ENCODE data around the gene ANKRD40.

The ANKRD40 gene

DNA sequence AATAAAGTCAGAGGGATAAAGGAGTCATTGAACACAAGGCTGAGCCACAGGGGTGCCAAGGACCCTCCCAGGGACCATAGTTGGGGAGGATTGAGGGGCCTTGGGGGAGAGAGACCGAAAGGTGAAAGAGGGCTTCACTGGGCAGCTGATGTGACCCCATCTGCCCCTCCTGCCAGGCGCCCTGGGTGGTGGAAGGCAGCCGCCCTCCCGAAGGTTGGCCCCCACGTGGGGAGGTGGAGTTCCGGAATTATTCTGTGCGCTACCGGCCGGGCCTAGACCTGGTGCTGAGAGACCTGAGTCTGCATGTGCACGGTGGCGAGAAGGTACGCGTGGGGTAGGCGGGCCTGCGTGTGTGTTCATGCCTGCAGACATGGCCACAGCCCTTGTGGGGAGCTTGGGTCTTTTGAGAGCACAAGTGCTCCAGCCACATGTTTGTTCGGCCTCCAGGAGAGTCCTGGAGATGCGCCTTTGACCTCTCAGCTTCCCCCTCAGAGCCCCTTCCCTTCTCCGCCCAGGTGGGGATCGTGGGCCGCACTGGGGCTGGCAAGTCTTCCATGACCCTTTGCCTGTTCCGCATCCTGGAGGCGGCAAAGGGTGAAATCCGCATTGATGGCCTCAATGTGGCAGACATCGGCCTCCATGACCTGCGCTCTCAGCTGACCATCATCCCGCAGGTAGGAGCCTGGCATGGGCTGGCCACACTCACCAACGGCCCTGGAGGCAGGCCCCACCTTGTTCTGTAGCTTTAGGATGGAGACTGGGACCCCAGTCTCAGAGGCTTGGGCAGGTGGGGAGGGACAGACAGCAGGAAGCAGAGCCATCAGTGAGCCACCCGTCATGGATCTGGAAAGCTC lies 24.1 kb downstream of the ANKRD40 start:
- Histone ChIP-seq H2BK120ac (ENCODE audit: insufficient read depth, low read length, poor library complexity) (no peak overlapping the region), H3K79me1 (ENCODE audit: low read length) (peaks cover 2% of the 10 kb centered on the region), H3K4ac (ENCODE audit: low read depth, low read length) (no peak overlapping the region), H3K9ac (ENCODE audit: low read length) (no peak overlapping the region), H2BK5ac (ENCODE audit: low read depth, low read length, poor library complexity) (no peak overlapping the region), H3K14ac (ENCODE audit: low read length) (no peak overlapping the region), H4K12ac (ENCODE audit: low read depth, low read length) (no peak overlapping the region), H4K91ac (ENCODE audit: low read depth, low read length) (no peak overlapping the region), H2BK12ac (ENCODE audit: low read length) (no peak overlapping the region), H3K36me3 (ENCODE audit: control insufficient read depth in 1 of 2, insufficient read depth in 2 of 2, low read length in 2 of 2) (no peaks in the 10 kb centered on the region), H2AK5ac (ENCODE audit: low read length) (no peak overlapping the region), H3K79me2 (ENCODE audit: control insufficient read depth, insufficient read depth, low read length, poor library complexity) (no peaks in the 10 kb centered on the region), H3K4me1 (ENCODE audit: control insufficient read depth in 1 of 2, insufficient read depth in 2 of 2, low read length in 2 of 2) (peaks cover 11 to 20% of the 10 kb centered on the region in 2 experiments), H3K9me3 (ENCODE audit: insufficient read depth, low read depth, low read length) (no peaks in the 10 kb centered on the region), H4K8ac (ENCODE audit: low read depth, low read length) (no peak overlapping the region), H3K23ac (ENCODE audit: low read length) (no peak overlapping the region), H3K4me3 (ENCODE audit: low read depth, low read length) (no peak overlapping the region), H2AFZ (ENCODE audit: insufficient read depth, low read length, poor library complexity) (no peak overlapping the region), H3K27me3 (ENCODE audit: insufficient read depth, low read length) (no peaks in the 10 kb centered on the region), H3K18ac (ENCODE audit: low read length) (no peak overlapping the region), H3K4me2 (ENCODE audit: low read length) (no peak overlapping the region), H3K27ac (ENCODE audit: low read depth, low read length) (no peak overlapping the region)
- no peak for DNase-seq
- WGBS (ENCODE audit: extremely low coverage, insufficient coverage, insufficient read length): no CpG with 5 or more reads among the region's 28 CpGs

DNA sequence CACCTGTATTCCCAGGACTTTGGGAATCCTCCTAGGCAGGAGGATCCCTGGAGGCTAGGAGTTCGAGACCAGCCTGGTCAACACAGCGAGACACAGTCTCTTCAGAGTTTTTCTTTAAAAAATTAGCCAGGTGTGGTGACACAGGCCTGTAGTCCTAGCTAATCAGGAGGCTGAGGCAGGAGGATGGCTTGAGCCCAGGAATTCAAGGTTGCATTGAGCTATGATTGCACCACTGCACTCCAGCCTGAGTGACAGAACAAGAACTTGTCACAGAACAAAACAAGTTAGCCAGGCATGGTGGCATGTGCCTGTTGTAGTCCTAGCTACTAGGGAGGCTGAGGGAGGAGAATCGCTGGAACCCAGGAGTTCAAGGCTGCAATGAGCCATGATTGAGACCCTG lies 24.8 kb downstream of the ANKRD40 start:
- Histone ChIP-seq H3K79me1 (ENCODE audit: low read length) (peaks cover 2% of the 10 kb centered on the region), H3K9me3 (ENCODE audit: insufficient read depth, low read depth, low read length) (no peaks in the 10 kb centered on the region), H3K27me3 (ENCODE audit: insufficient read depth, low read length) (no peaks in the 10 kb centered on the region), H3K23ac (ENCODE audit: low read length) (no peak overlapping the region), H4K91ac (ENCODE audit: low read depth, low read length) (no peak overlapping the region), H4K8ac (ENCODE audit: low read depth, low read length) (no peak overlapping the region), H2BK5ac (ENCODE audit: low read depth, low read length, poor library complexity) (no peak overlapping the region), H2BK12ac (ENCODE audit: low read length) (no peak overlapping the region), H2AK5ac (ENCODE audit: low read length) (no peak overlapping the region), H2BK120ac (ENCODE audit: insufficient read depth, low read length, poor library complexity) (no peak overlapping the region), H3K4me2 (ENCODE audit: low read length) (no peak overlapping the region), H3K14ac (ENCODE audit: low read length) (no peak overlapping the region), H3K4ac (ENCODE audit: low read depth, low read length) (no peak overlapping the region), H3K36me3 (ENCODE audit: control insufficient read depth in 1 of 2, insufficient read depth in 2 of 2, low read length in 2 of 2) (no peaks in the 10 kb centered on the region), H3K4me1 (ENCODE audit: control insufficient read depth in 1 of 2, insufficient read depth in 2 of 2, low read length in 2 of 2) (peaks cover 11 to 20% of the 10 kb centered on the region in 2 experiments), H3K18ac (ENCODE audit: low read length) (no peak overlapping the region), H3K9ac (ENCODE audit: low read length) (no peak overlapping the region), H3K27ac (ENCODE audit: low read depth, low read length) (no peak overlapping the region), H4K12ac (ENCODE audit: low read depth, low read length) (no peak overlapping the region), H3K79me2 (ENCODE audit: control insufficient read depth, insufficient read depth, low read length, poor library complexity) (no peaks in the 10 kb centered on the region), H3K4me3 (ENCODE audit: low read depth, low read length) (no peak overlapping the region), H2AFZ (ENCODE audit: insufficient read depth, low read length, poor library complexity) (no peak overlapping the region)
- no CpG with 5 or more reads among the region's 3 CpGs for WGBS (ENCODE audit: extremely low coverage, insufficient coverage, insufficient read length)
- DNase-seq: no peak

DNA sequence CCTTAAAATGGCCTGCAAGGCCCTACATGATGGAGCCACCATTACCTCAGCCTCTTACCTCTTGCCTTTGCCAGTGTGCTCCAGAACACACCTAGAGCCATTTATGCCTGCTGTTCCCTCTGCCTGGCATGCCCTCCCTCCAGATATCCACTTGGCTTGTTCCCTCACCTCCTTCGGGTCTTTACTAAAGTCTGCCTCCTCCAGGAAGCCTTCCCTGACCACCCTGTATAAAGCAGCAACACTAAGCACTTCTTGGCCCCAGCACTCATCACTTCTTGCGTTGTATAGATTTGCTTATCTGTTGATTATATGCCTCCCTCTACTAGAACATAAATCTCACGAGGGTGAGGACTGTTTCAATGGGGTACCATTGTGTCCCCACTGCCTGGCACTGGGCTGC lies 25.3 kb downstream of the ANKRD40 start:
- Histone ChIP-seq H4K8ac (ENCODE audit: low read depth, low read length) (no peak overlapping the region), H3K36me3 (ENCODE audit: control insufficient read depth in 1 of 2, insufficient read depth in 2 of 2, low read length in 2 of 2) (no peaks in the 10 kb centered on the region), H3K79me2 (ENCODE audit: control insufficient read depth, insufficient read depth, low read length, poor library complexity) (no peaks in the 10 kb centered on the region), H3K14ac (ENCODE audit: low read length) (no peak overlapping the region), H3K27me3 (ENCODE audit: insufficient read depth, low read length) (no peaks in the 10 kb centered on the region), H3K79me1 (ENCODE audit: low read length) (peaks cover 2% of the 10 kb centered on the region), H3K4me2 (ENCODE audit: low read length) (no peak overlapping the region), H3K9me3 (ENCODE audit: insufficient read depth, low read depth, low read length) (no peaks in the 10 kb centered on the region), H2BK120ac (ENCODE audit: insufficient read depth, low read length, poor library complexity) (no peak overlapping the region), H2BK12ac (ENCODE audit: low read length) (no peak overlapping the region), H3K23ac (ENCODE audit: low read length) (no peak overlapping the region), H4K12ac (ENCODE audit: low read depth, low read length) (no peak overlapping the region), H3K4me3 (ENCODE audit: low read depth, low read length) (no peak overlapping the region), H3K4me1 (ENCODE audit: control insufficient read depth in 1 of 2, insufficient read depth in 2 of 2, low read length in 2 of 2) (peaks cover 9 to 18% of the 10 kb centered on the region in 2 experiments), H3K4ac (ENCODE audit: low read depth, low read length) (no peak overlapping the region), H2BK5ac (ENCODE audit: low read depth, low read length, poor library complexity) (no peak overlapping the region), H4K91ac (ENCODE audit: low read depth, low read length) (no peak overlapping the region), H3K18ac (ENCODE audit: low read length) (no peak overlapping the region), H2AK5ac (ENCODE audit: low read length) (no peak overlapping the region), H3K27ac (ENCODE audit: low read depth, low read length) (no peak overlapping the region), H2AFZ (ENCODE audit: insufficient read depth, low read length, poor library complexity) (no peak overlapping the region), H3K9ac (ENCODE audit: low read length) (no peak overlapping the region)
- WGBS (ENCODE audit: extremely low coverage, insufficient coverage, insufficient read length): no CpG with 5 or more reads among the region's 3 CpGs
- no peak for DNase-seq

DNA sequence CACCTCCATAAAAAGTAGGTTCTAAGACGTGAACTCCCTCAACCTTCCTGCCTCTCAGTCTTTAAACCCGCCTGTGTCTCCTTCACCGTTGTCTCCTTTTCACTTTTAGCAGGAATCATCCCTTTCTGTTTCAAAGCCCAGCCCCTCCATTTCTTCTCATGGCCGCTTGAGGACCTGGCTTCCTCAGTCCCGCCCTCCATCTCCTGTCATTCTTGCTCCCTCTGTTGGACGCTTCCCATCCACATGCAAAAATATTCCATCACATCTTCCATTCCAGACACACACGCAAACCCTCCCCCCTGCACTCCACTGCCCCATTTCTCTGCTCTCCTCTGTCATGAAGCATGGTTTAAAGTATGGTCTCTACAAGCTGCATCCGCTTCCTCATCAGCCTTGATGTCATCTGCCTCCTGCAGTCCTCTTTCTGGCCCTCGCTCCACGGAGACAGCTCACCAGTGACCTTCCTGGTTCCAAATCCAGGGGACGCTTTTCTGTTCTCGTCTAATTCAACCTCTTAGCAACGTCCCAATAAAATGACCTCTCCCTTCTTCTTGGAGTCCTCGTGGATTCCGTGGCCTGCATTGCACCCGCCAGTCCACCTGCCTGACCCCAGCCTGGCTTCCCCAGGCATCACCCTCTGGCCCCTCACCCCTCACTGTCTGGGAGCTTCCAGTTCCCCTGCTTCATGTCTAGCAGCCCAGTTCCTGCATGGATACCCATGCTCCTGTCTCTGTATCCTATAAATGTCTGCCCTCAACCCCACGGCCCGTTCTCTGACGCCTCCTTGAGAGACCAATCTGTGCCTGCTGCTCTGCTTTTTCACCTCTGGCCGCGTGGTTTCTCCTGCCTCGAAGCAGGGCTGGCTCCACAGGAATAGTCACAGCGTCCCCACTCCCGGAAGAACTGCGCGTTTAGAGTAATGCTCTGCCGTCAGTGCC lies 26.2 kb downstream of the ANKRD40 start:
- Histone ChIP-seq H2BK12ac (ENCODE audit: low read length) (no peak overlapping the region), H3K9ac (ENCODE audit: low read length) (no peak overlapping the region), H4K12ac (ENCODE audit: low read depth, low read length) (no peak overlapping the region), H3K27ac (ENCODE audit: low read depth, low read length) (no peak overlapping the region), H3K36me3 (ENCODE audit: control insufficient read depth in 1 of 2, insufficient read depth in 2 of 2, low read length in 2 of 2) (no peaks in the 10 kb centered on the region), H3K79me2 (ENCODE audit: control insufficient read depth, insufficient read depth, low read length, poor library complexity) (no peaks in the 10 kb centered on the region), H3K4ac (ENCODE audit: low read depth, low read length) (no peak overlapping the region), H4K91ac (ENCODE audit: low read depth, low read length) (no peak overlapping the region), H2BK120ac (ENCODE audit: insufficient read depth, low read length, poor library complexity) (no peak overlapping the region), H3K14ac (ENCODE audit: low read length) (no peak overlapping the region), H3K4me2 (ENCODE audit: low read length) (no peak overlapping the region), H3K4me3 (ENCODE audit: low read depth, low read length) (no peak overlapping the region), H4K8ac (ENCODE audit: low read depth, low read length) (no peak overlapping the region), H3K27me3 (ENCODE audit: insufficient read depth, low read length) (no peaks in the 10 kb centered on the region), H3K9me3 (ENCODE audit: insufficient read depth, low read depth, low read length) (no peaks in the 10 kb centered on the region), H2BK5ac (ENCODE audit: low read depth, low read length, poor library complexity) (no peak overlapping the region), H3K23ac (ENCODE audit: low read length) (no peak overlapping the region), H2AK5ac (ENCODE audit: low read length) (no peak overlapping the region), H3K79me1 (ENCODE audit: low read length) (peaks cover 2% of the 10 kb centered on the region), H3K18ac (ENCODE audit: low read length) (no peak overlapping the region), H2AFZ (ENCODE audit: insufficient read depth, low read length, poor library complexity) (no peak overlapping the region), H3K4me1 (ENCODE audit: control insufficient read depth in 1 of 2, insufficient read depth in 2 of 2, low read length in 2 of 2) (peaks cover 4 to 9% of the 10 kb centered on the region in 2 experiments)
- WGBS (ENCODE audit: extremely low coverage, insufficient coverage, insufficient read length): no CpG with 5 or more reads among the region's 27 CpGs
- DNase-seq: peak; percentile 46 to 78

Measured in trophoblast cell (in vitro differentiated cells and primary cell).